GM19452 (cell line): ENCODE results near the gene ATG4B.
"Not testable (repeated sequence)": the region's sequence is repeated elsewhere in the genome, so short reads cannot be mapped to it uniquely, and the experiment has no call there.

Experiments
- ATAC-seq: cut with Tn5 transposase; IDR thresholded peaks from one replicate; pipeline ENCODE4 v1.9.1; 2021; ENCODE audit not compliant: unreplicated experiment

ATG4B gene

DNA sequence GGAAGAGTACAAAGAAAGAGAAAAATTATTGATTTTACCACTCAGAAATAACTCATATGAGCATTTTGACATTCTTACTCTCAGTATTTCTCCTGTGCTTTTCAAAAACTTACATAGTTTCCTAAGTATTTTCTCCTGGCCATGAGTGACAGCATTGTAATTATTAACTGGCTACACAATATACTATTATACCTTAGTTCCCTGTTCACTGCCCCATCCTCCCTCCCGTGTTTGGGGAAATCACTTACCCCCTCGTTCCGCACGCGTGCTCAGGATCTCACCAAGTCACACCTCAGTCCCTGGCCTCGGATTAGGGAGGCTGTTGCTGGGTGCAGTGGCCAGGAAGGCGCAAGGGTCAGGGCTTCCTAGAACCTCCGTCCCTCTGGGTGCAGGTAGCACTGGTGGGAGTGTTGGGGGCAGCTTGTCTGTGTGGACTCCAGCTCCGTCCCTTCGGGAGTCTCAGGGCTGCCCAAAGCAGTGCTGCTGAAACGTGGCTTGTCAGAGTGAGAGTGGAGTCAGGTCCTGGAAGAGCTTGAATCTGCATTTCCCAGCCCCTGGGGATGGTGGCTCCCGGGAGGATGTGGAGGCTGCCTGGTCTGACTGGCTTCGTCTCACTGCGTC is 23.2 kb downstream of the ATG4B start:
- ATAC-seq: no peak

GRCh38 chr2:241662731-241663130 is 25.2 kb downstream of the ATG4B start:
- not testable (repeated sequence) for ATAC-seq

DNA sequence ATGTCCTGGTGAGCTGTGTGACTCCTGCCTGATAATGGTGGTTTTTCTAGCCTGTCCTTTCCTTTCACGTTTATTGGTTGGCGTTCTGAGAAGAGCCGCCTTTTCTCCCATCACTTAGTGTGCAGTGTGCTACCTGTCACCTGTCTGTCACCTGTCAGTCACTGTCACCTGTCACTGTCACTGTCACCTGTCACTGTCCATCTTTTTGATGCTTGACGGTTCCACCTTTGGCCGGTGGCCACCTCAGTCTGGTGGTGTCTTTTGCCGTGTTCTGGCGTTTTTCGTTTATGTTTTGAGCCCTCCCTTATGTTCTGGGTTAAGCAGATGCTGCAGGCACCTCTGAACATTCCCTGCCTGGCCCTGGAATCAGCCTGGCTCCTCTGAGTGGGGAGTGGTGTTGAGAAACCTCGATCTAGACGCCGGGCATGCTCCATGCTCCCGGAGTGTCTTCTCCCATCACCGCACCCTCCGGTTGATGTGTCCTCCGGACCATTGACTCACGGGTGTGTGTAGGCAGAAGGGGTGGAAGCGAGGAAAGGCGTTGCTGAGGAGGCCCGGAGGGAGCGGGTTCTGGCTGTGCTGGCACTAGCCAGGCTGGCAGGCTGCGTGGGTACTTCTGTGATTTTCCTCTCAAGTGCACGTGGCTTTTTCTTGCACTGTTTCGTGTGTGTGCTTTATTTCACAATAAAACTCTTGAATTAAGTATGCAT is 28.4 kb downstream of the ATG4B start:
- no peak for ATAC-seq

- ATAC-seq: no peak
Measured at GRCh38 chr2:241666627-241667400, 29.3 kb downstream of the ATG4B start.

- ATAC-seq: no peak
Measured at GRCh38 chr2:241668354-241668753, 30.9 kb downstream of the ATG4B start.

GRCh38 chr2:241668839-241669238 is 31.3 kb downstream of the ATG4B start:
- ATAC-seq: no peak

- no peak for ATAC-seq
Measured at GRCh38 chr2:241670333-241671110, 33.0 kb downstream of the ATG4B start.

GRCh38 chr2:241671457-241672240 is 34.2 kb downstream of the ATG4B start:
- no peak for ATAC-seq

DNA sequence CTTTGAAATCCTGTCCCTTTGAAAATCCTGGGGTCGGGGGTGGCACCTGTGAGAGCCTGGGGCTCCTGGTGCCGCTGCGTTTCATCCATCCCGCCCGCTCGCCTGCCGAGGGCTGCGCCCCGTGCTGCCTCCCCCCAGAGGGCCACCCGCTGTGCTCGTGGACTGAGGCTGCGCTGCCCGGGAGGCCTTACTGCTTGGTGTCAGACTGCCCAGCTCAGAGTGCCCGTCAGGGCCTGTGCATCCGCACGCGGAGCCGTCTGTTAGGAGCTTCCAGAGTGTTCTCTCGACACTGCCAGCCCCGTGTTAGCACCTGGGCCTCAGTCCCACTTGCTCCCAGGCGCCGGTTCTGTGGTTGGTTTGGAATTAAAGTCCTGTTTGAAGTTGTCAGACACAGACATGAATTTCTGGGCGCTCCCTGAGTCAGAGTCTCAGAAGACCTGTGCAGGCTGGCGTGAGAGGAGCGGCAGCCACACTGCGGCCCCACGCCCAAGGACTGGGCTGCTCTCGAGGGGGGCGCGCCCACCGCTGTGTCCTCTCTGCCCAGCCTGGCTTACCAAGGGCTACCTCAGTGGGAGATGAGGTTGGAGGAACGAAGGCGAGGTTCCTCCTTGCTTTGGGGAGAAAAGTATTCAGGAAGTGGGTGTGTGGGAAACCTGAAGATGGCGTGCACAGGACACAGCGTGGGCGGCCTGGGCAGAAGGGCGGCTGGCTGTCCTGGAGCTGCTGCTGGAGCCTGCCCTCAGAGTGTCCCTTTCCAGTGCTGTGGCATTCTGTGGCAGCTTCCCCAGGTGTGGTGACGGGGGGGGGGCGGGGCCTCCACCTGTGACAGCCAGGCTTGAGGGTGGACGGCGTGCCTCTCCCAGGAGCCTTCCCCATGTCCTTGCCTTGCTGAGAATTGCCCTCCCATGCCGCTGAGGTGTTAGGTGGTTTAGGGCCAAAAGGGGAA is 35.0 kb downstream of the ATG4B start:
- ATAC-seq: no peak

DNA sequence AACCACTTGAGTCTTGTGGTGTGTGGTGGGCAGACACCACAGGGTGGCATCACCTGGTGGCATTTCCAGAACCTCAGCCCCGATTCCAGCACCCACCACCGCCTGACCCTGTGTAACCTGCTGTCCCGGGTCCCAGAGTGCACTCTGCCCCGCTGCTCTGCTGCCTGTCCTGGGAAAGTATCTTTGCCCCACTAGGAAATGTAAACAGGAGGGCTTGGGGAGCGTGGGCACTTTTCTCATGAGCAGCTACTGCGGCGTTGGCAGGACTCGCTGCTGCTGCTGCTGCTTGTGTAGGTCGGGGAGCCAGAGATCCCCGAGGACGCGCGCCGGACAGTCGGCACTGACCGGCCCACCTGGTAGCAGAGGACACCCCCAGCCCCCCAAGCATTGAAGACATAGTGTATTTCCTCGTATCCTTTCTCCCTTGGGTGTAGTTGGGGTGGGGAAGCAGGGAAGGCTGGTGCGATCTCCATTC is 35.7 kb downstream of the ATG4B start:
- ATAC-seq: no peak

DNA sequence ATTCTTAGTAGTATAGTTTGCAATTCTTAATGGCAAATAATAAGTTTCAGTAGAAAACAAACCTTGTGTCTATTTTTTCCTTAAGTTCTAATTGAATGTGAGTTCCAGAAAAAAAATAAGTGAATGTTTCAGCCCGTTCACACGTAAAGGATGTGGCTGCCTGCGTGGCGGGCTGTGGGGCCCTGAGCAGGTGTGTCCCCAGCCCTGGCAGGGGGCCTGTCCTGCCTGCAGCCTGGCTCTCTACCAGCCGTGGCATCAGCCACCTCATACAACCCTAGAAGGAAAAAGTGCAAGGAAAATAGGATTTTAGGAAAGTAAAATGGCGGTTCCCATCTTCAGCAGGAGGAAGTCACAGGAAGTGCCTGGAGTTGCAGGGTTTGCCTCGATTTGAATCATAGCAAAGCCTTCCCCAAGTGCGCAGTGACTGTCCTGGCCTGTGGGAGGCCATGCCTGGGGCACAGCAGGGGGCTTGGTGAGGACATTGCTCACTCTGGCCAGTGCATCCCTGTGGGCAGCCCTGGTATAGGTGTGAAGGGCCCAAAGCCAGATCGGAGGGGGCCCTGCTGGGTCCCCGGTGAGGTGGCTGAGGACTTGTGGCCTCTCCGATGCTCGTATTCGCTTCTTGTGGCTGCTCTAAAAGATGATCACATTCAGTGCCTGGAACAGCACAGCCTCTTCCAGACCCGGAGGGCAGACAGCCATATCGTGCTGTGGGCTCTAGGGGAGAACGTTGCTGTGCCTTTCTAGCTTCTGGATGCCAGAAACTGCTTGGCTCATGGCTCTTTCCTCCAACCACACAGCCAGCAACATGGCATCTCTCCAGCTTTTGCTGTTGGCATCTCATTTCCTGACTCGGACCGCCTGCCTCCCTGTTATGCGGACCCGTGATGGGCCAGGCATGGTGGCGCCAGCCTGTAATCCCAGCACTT is 36.6 kb downstream of the ATG4B start:
- ATAC-seq: no peak

GRCh38 chr2:241675885-241676284 is 38.4 kb downstream of the ATG4B start:
- no peak for ATAC-seq

- ATAC-seq: no peak
Measured at GRCh38 chr2:241676665-241677064, 39.2 kb downstream of the ATG4B start.

- no peak for ATAC-seq
Measured at GRCh38 chr2:241677392-241677791, 39.9 kb downstream of the ATG4B start.

GRCh38 chr2:241678307-241678706 is 40.8 kb downstream of the ATG4B start:
- no peak for ATAC-seq

DNA sequence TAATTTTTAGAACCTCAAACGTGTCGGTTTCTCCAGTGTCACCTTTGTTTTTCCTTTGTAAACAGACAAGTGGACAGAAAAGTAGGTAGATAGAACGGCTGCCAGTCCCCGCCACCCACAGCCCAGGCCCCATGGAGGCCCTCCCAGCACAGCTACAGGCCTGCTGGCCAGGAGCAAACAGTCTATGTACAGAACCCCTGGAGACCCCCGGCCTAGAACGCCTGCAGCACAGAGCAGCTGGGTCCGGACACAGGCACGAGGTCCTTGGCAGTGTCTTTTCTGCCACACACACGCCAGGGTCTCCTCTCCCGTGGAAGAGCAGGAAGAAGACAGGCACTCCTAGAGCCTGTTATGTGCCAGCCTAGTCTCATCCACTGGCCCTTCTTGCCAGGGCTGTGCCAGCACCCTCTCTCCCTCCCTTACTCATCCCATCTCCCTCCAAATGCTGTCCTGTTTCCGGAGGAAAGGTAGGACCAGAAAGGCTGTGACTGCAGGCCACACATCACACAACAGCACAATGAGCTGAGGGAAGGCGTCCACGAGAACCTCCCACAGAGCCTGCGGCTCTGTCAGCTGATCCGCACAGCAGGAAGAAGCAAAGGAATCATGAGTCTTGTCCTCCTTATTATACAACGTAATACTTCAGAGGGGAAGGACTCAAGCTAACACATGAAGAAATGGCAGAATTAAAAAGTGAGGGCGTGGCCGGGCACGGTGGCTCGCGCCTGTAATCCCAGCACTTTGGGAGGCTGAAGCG is 41.5 kb downstream of the ATG4B start:
- ATAC-seq: no peak

DNA sequence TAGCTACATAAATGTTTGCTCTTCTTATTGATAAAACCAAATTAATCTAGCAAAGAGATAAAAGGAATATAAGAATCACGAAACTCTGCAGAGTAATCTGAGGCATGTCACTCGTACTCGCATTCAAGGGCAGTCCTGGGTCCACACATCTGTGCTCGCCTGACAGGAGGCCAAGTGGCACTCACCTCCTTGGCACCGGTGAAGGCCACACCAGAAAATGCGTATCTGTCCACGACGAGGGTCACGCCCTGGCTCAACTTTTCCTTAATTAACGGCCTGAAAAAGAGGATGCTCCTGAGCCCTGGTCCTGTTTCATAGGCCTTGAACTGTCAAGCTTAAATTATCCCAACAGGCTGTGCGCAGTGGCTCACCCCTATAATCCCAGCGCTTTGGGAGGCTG is 42.6 kb downstream of the ATG4B start:
- no peak for ATAC-seq
